Left colon (tissue), 2 donors: ENCODE measurements around the gene PCBD2. TPM values are rescaled to one million over a fixed set of nuclear protein-coding genes. Genes with fewer than 3 reads are reported as not detected.

ENCODE experiments used
- microRNA-seq, 2 donors: library from miRNA; unstranded; fragments of <30 nt; microRNA quantifications; one replicate each; pipeline versions ENCODE4 v1.1.0 to v1.2.0, GENCODE V29; 2020
- total RNA-seq, 2 donors: library from RNA; stranded (reverse); fragmentation: NEBNext Ultra II Directional; extraction: Animal tissue kit (Norgen Biotek cat#: 25700); gene quantifications; one replicate each; pipeline ENCODE4 v1.2.1, GENCODE V29; 2021
- donor health status: DM: no; HTN: no; CAD: no.
- donor health status: DM: yes; HTN: yes; CAD: no.

Gene PCBD2
- total RNA-seq, 2 donors from 2014 or later = 14.6 to 17.6 TPM

Small RNA genes within 50 kb of the gene (microRNA-seq; reads per million reads assigned to microRNA genes)
- gene MIR4461 = 0 to 0.53 reads per million in 2 donors

Other genes starting within 250 kb of the PCBD2 start
- gene CAMLG, start 166.6 kb upstream of the PCBD2 start, total RNA-seq = 10 to 100 TPM; 16.0 to 24.4 TPM
- gene DDX46, start 146.4 kb upstream of the PCBD2 start, total RNA-seq = 10 to 100 TPM; 30.8 to 43.1 TPM
- 10 to 100 TPM; 30.4 to 33.2 TPM for gene C5orf24, start 59.2 kb upstream of the PCBD2 start, total RNA-seq
- gene TXNDC15, start 30.8 kb upstream of the PCBD2 start, total RNA-seq = 10 to 100 TPM; 28.2 to 31.2 TPM
- gene CATSPER3, start 62.8 kb downstream of the PCBD2 start, total RNA-seq = 1 to 10 TPM in 1 of 2 donors, under 1 TPM in 1; 0.70 to 1.1 TPM
- gene PITX1, start 129.1 kb downstream of the PCBD2 start, total RNA-seq = 10 to 100 TPM in 1 of 2 donors, 1 to 10 TPM in 1; 6.2 to 12.3 TPM